Measurements from ENCODE around the gene EPAS1. TPM values are rescaled to one million over a fixed set of nuclear protein-coding genes. Genes with fewer than 3 reads are reported as not detected.

EPAS1 gene
- total RNA-seq, 1 donor from 2014 or later = 0.47 TPM

- DNase-seq (no peak), ATAC-seq (ENCODE audit: low read depth) (no peak)
- Mint-ChIP-seq H3K9me3 (no peaks in the 10 kb centered on the region), H3K4me3 (no peak overlapping the region), H3K27me3 (peaks cover 32% of the 10 kb centered on the region), H3K36me3 (ENCODE audit: low read depth) (peaks cover 4% of the 10 kb centered on the region), H3K4me1 (peaks cover 17% of the 10 kb centered on the region), H3K27ac (no peak overlapping the region)
- CTCF ChIA-PET = no interaction called here
- POLR2A ChIA-PET = no interaction called here
- intact Hi-C loops (cut with micrococcal nuclease) = no loop called here
- no peak for TF ChIP-seq CTCF (IDR thresholded peaks at IDR 0.05)
Observed at GRCh38 chr2:46294176-46294836, 2.9 kb upstream of the EPAS1 start.

- intact Hi-C loops (cut with micrococcal nuclease) = loop anchor here (5.0 kb wide), 1 partner anchor 684 kb away; the partner anchor contains the start of gene SRBD1
- H3K4me3 Mint-ChIP-seq = peak overlapping the region; percentile 76
- no peak for TF ChIP-seq CTCF (IDR thresholded peaks at IDR 0.05)
- peaks cover 24% of the 10 kb centered on the region for H3K4me1 Mint-ChIP-seq
- no peak overlapping the region for H3K27ac Mint-ChIP-seq
- ATAC-seq (ENCODE audit: low read depth) (no peak), DNase-seq (peak; percentile 28)
- peaks cover 4% of the 10 kb centered on the region for H3K36me3 Mint-ChIP-seq (ENCODE audit: low read depth)
- H3K27me3 Mint-ChIP-seq = peaks cover 47% of the 10 kb centered on the region
- CTCF ChIA-PET = no interaction called here
- POLR2A ChIA-PET = no interaction called here
- no peaks in the 10 kb centered on the region for H3K9me3 Mint-ChIP-seq
Observed at GRCh38 chr2:46296216-46296839, 879 bp upstream of the EPAS1 start.

- peaks cover 24% of the 10 kb centered on the region for H3K4me1 Mint-ChIP-seq
- ChIA-PET POLR2A (interaction anchor here (0.7 kb wide), 1 partner anchor 64 kb away, joined by 3 read pairs; no protein-coding TSS in a partner anchor), CTCF (interaction anchor here (0.6 to 0.7 kb wide), 2 partner anchors 235 to 354 kb away, joined by 3 to 6 read pairs; no protein-coding TSS in a partner anchor)
- peak overlapping the region; percentile 41 for H3K27ac Mint-ChIP-seq
- TF ChIP-seq CTCF (IDR thresholded peaks at IDR 0.05) = no peak
- H3K27me3 Mint-ChIP-seq = peaks cover 50% of the 10 kb centered on the region
- intact Hi-C loops (cut with micrococcal nuclease) = loop anchor here (5.0 kb wide), 1 partner anchor 685 kb away; the partner anchor contains the start of gene SRBD1
- H3K4me3 Mint-ChIP-seq = peak overlapping the region; percentile 91
- H3K36me3 Mint-ChIP-seq (ENCODE audit: low read depth) = peaks cover 4% of the 10 kb centered on the region
- DNase-seq (peak; percentile 60), ATAC-seq (ENCODE audit: low read depth) (peak; percentile 60)
- H3K9me3 Mint-ChIP-seq = no peaks in the 10 kb centered on the region
Observed at GRCh38 chr2:46297546-46298271, 502 bp downstream of the EPAS1 start.

- no peaks in the 10 kb centered on the region for H3K9me3 Mint-ChIP-seq
- peaks cover 52% of the 10 kb centered on the region for H3K27me3 Mint-ChIP-seq
- ChIA-PET POLR2A (no interaction called here), CTCF (interaction anchor here (0.6 kb wide), 1 partner anchor 235 kb away, joined by 3 read pairs; no protein-coding TSS in a partner anchor)
- peaks cover 24% of the 10 kb centered on the region for H3K4me1 Mint-ChIP-seq
- DNase-seq (peak; percentile 24), ATAC-seq (ENCODE audit: low read depth) (no peak)
- intact Hi-C loops (cut with micrococcal nuclease) = loop anchor here (5.0 kb wide), 1 partner anchor 686 kb away; the partner anchor contains the start of gene SRBD1
- H3K4me3 Mint-ChIP-seq = peak overlapping the region; percentile 91
- TF ChIP-seq CTCF (IDR thresholded peaks at IDR 0.05) = no peak
- H3K27ac Mint-ChIP-seq = no peak overlapping the region
- peaks cover 4% of the 10 kb centered on the region for H3K36me3 Mint-ChIP-seq (ENCODE audit: low read depth)
Observed at GRCh38 chr2:46298272-46298521, 990 bp downstream of the EPAS1 start.

Data from activated B cell treated with CpG ODN at 0.5 μM for 24 hours (primary cell).